ENCODE measurements around the gene ST3GAL3.

GRCh38 chr1:43893006-43893405 lies 185.7 kb downstream of the ST3GAL3 start:
- no peak for TF ChIP-seq CTCF (IDR thresholded peaks at IDR 0.05)
- TF ChIP-seq POLR2AphosphoS5 (IDR thresholded peaks at IDR 0.05; ENCODE audit: insufficient read depth in 1 of 2, low read depth in 1 of 2), result no peak
- no peak for TF ChIP-seq POLR2A (IDR thresholded peaks at IDR 0.05)

All from vagina (tissue), 2 donors.